Measurements from ENCODE around the gene PSMB10.

- no peak for TF ChIP-seq CTCF (IDR thresholded peaks at IDR 0.05 in 8 of 11, conservative IDR thresholded peaks at IDR 0.05 in 3 of 11)
- TF ChIP-seq POLR2AphosphoS5 (IDR thresholded peaks at IDR 0.05), result peak; percentile 13 to 64 (median 33)
These were observed 52.0 kb downstream of the PSMB10 start, which contains the start of gene NRN1L for GRCh38 chr16:67884684-67885083.
